Pancreas (tissue), 10 donors: ENCODE data around the gene HNF1A. TPM values are rescaled to one million over a fixed set of nuclear protein-coding genes. Genes with fewer than 3 reads are reported as not detected.

Experiments used
- ATAC-seq, 4 donors: fragments of 200-7000 bp; cut with Tn5 transposase; one replicate each; pipeline versions ENCODE4 v1.8.0 to v1.9.1; 2020; ENCODE audit warnings: mild to moderate bottlenecking in 4 of 4, moderate library complexity in 4 of 4
- DNase-seq, 6 donors: peaks; one replicate each; pipeline ENCODE4 v3.0.0-alpha.2; 2020
- FAIRE-seq: peaks from 2 replicates; lab custom pipeline; 2012; peaks lifted over from hg19 to GRCh38; lab: Jason Lieb, UNC
- H3K27ac ChIP-seq, 4 donors: fragments of 200-600 bp; sonication (generic); 1 replicate in 3 of 4; 2 replicates in 1 of 4; pipeline versions ENCODE4 v1.5.0 to v1.8.0; 2020
- H3K27me3 ChIP-seq, 4 donors: fragments of 200-600 bp; one replicate each; pipeline ENCODE4 v1.8.0; 2021
- H3K36me3 ChIP-seq, 3 donors: fragments of 200-600 bp; sonication (generic) in 1 of 3; one replicate each; pipeline versions ENCODE4 v1.5.0 to v1.8.0; 2020 to 2021
- H3K4me1 ChIP-seq, 3 donors: fragments of 200-600 bp; one replicate each; pipeline ENCODE4 v1.8.0; 2021
- H3K4me3 ChIP-seq, 4 donors: fragments of 200-600 bp; sonication (generic) in 2 of 4; one replicate each; pipeline versions ENCODE4 v1.5.0 to v1.8.0; 2020 to 2021
- H3K9me3 ChIP-seq, 4 donors: fragments of 200-600 bp; one replicate each; pipeline ENCODE4 v1.8.0; 2021
- CTCF ChIP-seq, 4 donors: fragments of 200-600 bp; sonication (generic) in 3 of 4; IDR thresholded peaks; one replicate each; pipeline versions ENCODE4 v1.5.0 to v1.8.0; 2021; ENCODE audit warnings: antibody characterized with exemption in 4 of 4
- WGBS, 2 donors: extraction: QIAGEN DNeasy Blood & Tissue Kit; methylation state at CpG; one replicate each; pipeline ENCODE4 v1.1.7; 2013; 5-methylcytosine and 5-hydroxymethylcytosine counted together
- intact Hi-C, 3 donors: fragments of 100-400 bp; cut with DNase I; formaldehyde crosslinking; loops; one replicate each; pipeline versions ENCODE4 v1.11.1 to v1.14.2; 2022
- polyA plus RNA-seq, 2 donors: library from polyadenylated mRNA; stranded (reverse); fragments of 200-250 nt; gene quantifications; one replicate each; pipeline ENCODE4 v1.2.3, GENCODE V29; 2013
- total RNA-seq, 6 donors: library from RNA; stranded (reverse); fragmentation: NEBNext Ultra II Directional in 4 of 6; extraction: Animal tissue kit (Norgen Biotek cat#: 25700) in 4 of 6; gene quantifications; one replicate each; pipeline versions ENCODE4 v1.2.1 to v1.2.4, GENCODE V29; 2021 to 2023
- donor health status: healthy with polysubstance abuse.
- donor health status: DM: no; HTN: no; CAD: no; lungs with moderate emphysema.
- donor health status: DM: no; HTN: no; CAD: no.
- donor health status: control.
- donor health status: control.
- donor health status: Bipolar disorder and iron deficiency.
- donor health status: DM: yes; HTN: yes; CAD: no.
- donor health status: DM: no; HTN: no; CAD: no.
- donor health status: DM: no; HTN: no; CAD: no.
- donor health status: DM: yes; HTN: yes; CAD: no.

HNF1A gene
- total and polyA plus RNA-seq, 8 donors, result 4.9 to 17.2 (median 7.8) TPM

GRCh38 chr12:120989687-120990086 lies 11.3 kb downstream of the HNF1A start:
- peaks cover 3 to 4% (median 4%) of the 10 kb centered on the region in 3 donors for H3K4me1 ChIP-seq
- FAIRE-seq, result no peak
- H3K4me3 ChIP-seq, result no peak overlapping the region
- no peak for ATAC-seq
- no peaks in the 10 kb centered on the region for H3K27me3 ChIP-seq
- H3K9me3 ChIP-seq, result no peaks in the 10 kb centered on the region
- TF ChIP-seq CTCF (IDR thresholded peaks at IDR 0.05), result no peak
- no peak overlapping the region for H3K27ac ChIP-seq
- H3K36me3 ChIP-seq, result peaks cover 0 to 6% (median 0%) of the 10 kb centered on the region in 3 donors
- DNase-seq, result no peak
- intact Hi-C loops, result no loop called here
- WGBS, 2 donors, result 91 to 93% methylated on average over 3 of the region's 3 CpGs

- intact Hi-C loops, result no loop called here
- FAIRE-seq (no peak), ATAC-seq (no peak), DNase-seq (no peak)
- TF ChIP-seq CTCF (IDR thresholded peaks at IDR 0.05), result no peak
- Histone ChIP-seq H3K9me3 (no peaks in the 10 kb centered on the region), H3K4me1 (no peaks in the 10 kb centered on the region), H3K4me3 (no peak overlapping the region), H3K27ac (no peak overlapping the region), H3K36me3 (peaks cover 0 to 14% (median 0%) of the 10 kb centered on the region in 3 donors), H3K27me3 (no peaks in the 10 kb centered on the region)
- 87 to 89% methylated on average over 2 of the region's 2 CpGs for WGBS, 2 donors
Measured at GRCh38 chr12:120990487-120991055, 12.2 kb downstream of the HNF1A start.

GRCh38 chr12:120991965-120992364 lies 13.6 kb downstream of the HNF1A start:
- Histone ChIP-seq H3K4me1 (no peaks in the 10 kb centered on the region), H3K36me3 (peaks cover 0 to 22% (median 0%) of the 10 kb centered on the region in 3 donors), H3K4me3 (no peak overlapping the region), H3K27ac (no peak overlapping the region), H3K27me3 (no peaks in the 10 kb centered on the region), H3K9me3 (no peaks in the 10 kb centered on the region)
- DNase-seq (no peak), ATAC-seq (no peak), FAIRE-seq (no peak)
- intact Hi-C loops, result no loop called here
- no peak for TF ChIP-seq CTCF (IDR thresholded peaks at IDR 0.05)

DNA sequence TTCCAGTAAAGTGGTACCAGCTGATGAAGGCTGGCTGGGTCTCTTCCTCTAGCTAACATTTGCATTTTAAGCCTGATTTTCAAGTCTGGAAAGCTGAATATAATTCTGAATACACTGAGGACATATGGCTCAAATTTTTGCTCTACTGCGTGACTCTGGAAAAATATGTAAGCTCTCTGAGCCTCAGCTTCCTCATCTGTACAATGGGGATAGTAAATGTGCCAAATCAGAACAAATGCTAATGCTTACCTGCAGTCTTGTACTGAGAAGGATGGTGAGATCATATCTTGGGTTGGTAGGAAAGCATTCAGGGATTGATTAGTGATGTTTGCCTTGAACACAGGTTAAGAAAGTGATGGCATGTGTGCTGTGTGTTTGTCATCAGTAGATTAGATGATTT lies 14.6 kb downstream of the HNF1A start:
- Histone ChIP-seq H3K27me3 (no peaks in the 10 kb centered on the region), H3K9me3 (no peaks in the 10 kb centered on the region), H3K4me3 (no peak overlapping the region), H3K27ac (no peak overlapping the region), H3K4me1 (no peaks in the 10 kb centered on the region), H3K36me3 (peaks cover 0 to 22% (median 0%) of the 10 kb centered on the region in 3 donors)
- no peak for TF ChIP-seq CTCF (IDR thresholded peaks at IDR 0.05)
- ATAC-seq (no peak), FAIRE-seq (no peak), DNase-seq (no peak)
- intact Hi-C loops, result no loop called here
- 96 to 97% methylated on average over 1 of the region's 1 CpG for WGBS, 2 donors

- no peak for DNase-seq
- Histone ChIP-seq H3K4me1 (no peaks in the 10 kb centered on the region), H3K27me3 (no peaks in the 10 kb centered on the region), H3K4me3 (no peak overlapping the region), H3K27ac (no peak overlapping the region), H3K9me3 (no peaks in the 10 kb centered on the region), H3K36me3 (peaks cover 0 to 22% (median 0%) of the 10 kb centered on the region in 3 donors)
- 91% methylated on average over 11 of the region's 11 CpGs for WGBS, 2 donors
- intact Hi-C loops, result no loop called here
- no peak for TF ChIP-seq CTCF (IDR thresholded peaks at IDR 0.05)
- no peak for ATAC-seq
- FAIRE-seq, result no peak
Measured at GRCh38 chr12:120993496-120993895, 15.2 kb downstream of the HNF1A start.
